Skeletal muscle satellite cell (primary cell): ENCODE data around the gene SPARC.
"Not testable (repeated sequence)": the region's sequence is repeated elsewhere in the genome, so short reads cannot be mapped to it uniquely, and the experiment has no call there.

Experiments used
- H3K27me3 ChIP-seq: 2 replicates; pipeline ENCODE4 v1.7.0; 2013; ENCODE audit warnings: low read length; ENCODE audit not compliant: control insufficient read depth, insufficient read depth
- H3K36me3 ChIP-seq: 2 replicates; pipeline ENCODE4 v1.7.0; 2013; ENCODE audit warnings: mild to moderate bottlenecking, control low read depth, low read length; ENCODE audit not compliant: insufficient read depth
- H3K4me1 ChIP-seq: 2 replicates; pipeline ENCODE4 v1.7.0; 2013; ENCODE audit warnings: low read length; ENCODE audit not compliant: control insufficient read depth, insufficient read depth
- H3K4me2 ChIP-seq: 2 replicates; pipeline ENCODE4 v1.7.0; 2013; ENCODE audit warnings: mild to moderate bottlenecking, low read length
- H3K4me3 ChIP-seq: 2 replicates; pipeline ENCODE4 v1.7.0; 2013; ENCODE audit warnings: low read length
- H3K9ac ChIP-seq: 2 replicates; pipeline ENCODE4 v1.7.0; 2013; ENCODE audit warnings: mild to moderate bottlenecking, low read depth, low read length, moderate library complexity
- H3K9me3 ChIP-seq: replicated peaks from 2 replicates; pipeline ENCODE4 v1.7.0; 2013; ENCODE audit warnings: mild to moderate bottlenecking, control low read depth, low read length

SPARC gene

DNA sequence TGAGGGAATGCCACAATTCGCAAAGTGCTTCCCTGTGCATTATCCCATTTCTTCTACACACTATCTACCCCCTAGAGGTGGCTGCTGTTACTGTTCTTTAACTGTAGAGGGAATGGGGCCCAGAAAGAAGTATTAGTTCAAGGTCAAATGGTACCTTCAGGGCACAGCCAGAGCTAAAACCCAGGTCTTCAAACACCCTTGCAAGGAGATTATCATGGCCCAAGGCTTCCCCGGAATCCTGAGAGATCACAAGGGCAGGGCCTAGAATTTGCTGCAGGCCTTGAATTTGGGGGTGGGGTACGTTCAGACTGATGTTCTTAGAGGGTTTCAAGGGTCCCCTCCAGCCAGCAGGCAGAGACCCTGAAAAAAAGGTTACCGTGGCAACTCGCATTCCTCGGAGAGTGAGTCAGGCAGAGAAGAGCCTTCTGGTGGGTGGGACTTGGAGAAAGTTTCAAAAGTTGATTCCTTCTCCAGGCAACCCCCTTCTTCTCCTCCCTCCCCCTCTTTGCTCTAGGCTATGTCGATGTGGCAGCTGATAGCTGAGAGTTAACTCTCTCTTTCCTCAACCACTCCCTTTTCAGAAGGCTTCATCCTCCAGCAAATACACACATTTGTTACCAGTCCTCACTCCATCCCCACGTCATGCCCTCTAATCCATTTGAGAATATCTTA is 1.9 kb downstream of the SPARC start:
- H3K9ac ChIP-seq: peak overlapping the region; percentile 97
- peaks cover 52% of the 10 kb centered on the region for H3K36me3 ChIP-seq
- no peaks in the 10 kb centered on the region for H3K27me3 ChIP-seq
- peak overlapping the region; percentile 88 for H3K4me3 ChIP-seq
- peak overlapping the region; percentile 91 for H3K4me2 ChIP-seq
- H3K9me3 ChIP-seq: no peaks in the 10 kb centered on the region
- H3K4me1 ChIP-seq: peaks cover 53% of the 10 kb centered on the region

DNA sequence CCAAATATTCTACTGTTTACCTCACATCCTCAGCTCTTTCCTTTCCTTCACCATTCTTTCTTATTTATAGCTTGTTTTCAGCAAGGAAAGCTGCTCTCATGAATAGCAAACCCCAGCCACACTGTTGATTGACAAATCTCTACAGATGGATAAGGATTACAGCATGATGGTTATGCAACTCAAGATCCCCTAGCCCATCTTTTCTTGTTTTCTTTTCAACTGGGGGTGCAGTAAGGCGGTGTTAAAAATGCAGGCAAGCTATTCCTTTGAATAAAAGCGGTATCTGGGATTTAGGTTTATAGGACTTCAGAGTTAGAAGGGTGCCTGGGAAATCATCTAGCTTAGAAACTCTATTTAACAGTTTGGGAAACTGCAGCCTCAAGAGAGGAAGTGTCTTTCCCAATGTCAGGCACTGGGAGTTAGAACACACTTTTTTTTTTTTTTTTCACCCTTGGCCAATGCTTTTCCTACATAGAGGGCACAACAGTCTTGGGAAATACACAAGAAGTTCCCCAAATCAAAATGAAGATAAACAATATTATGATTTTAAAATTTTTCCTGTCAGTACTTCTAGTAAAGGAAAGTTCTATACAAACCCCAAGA is 2.6 kb downstream of the SPARC start:
- Histone ChIP-seq H3K9me3 (no peaks in the 10 kb centered on the region), H3K36me3 (peaks cover 59% of the 10 kb centered on the region), H3K4me1 (peaks cover 60% of the 10 kb centered on the region), H3K4me2 (peak overlapping the region; percentile 91), H3K9ac (peak overlapping the region; percentile 97), H3K27me3 (no peaks in the 10 kb centered on the region), H3K4me3 (peak overlapping the region; percentile 88)

DNA sequence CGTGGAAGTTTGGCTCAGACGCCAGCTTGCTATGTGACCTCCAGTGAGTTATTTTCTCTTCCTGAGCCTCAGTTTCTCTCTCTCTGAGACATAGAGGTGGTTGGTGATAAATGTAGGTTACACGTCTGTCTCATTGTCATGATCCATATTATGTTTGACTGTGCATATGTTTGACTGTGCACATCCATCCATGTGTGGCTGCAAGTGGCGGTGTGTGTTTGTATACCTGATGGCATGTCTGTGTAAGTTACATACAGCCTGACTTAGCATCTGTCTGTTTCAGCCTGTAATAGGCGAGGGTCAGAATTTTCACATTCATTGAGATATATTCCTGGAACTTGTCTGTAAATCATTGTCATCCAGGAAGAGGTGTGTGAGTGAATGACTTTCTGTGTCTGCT is 3.3 kb downstream of the SPARC start:
- H3K4me3 ChIP-seq: peak overlapping the region; percentile 88
- peaks cover 65% of the 10 kb centered on the region for H3K36me3 ChIP-seq
- peaks cover 67% of the 10 kb centered on the region for H3K4me1 ChIP-seq
- peak overlapping the region; percentile 91 for H3K4me2 ChIP-seq
- peak overlapping the region; percentile 97 for H3K9ac ChIP-seq
- no peaks in the 10 kb centered on the region for H3K9me3 ChIP-seq
- no peaks in the 10 kb centered on the region for H3K27me3 ChIP-seq

DNA sequence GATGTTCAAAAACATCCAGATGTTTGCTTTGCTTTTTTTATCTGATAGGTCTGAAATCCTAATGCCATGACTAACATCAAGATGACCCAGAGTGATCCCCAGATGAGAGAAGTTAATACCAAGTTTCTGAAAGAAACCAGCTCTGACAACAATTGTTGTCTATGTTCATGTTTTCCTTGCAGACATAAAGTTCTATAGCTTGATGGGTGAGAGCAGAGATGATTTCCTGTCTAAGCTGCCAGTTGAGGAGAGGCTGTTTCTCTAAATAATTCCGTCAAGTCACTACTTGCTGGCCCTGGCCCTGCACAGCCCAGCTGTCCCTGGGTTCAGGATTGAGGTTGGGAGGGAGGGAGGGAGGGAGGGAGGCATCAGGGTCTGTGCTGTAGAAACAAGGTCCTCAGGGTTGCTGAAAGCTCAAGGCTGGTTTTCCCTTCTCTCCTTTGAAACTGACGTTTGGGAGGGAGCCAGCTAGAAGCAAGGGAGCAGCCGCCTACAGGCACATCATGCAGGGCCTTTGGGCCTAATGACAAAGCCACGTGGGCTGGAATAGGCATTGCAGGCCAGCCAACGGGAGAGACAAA is 3.9 kb downstream of the SPARC start:
- Histone ChIP-seq H3K9me3 (no peaks in the 10 kb centered on the region), H3K9ac (peak overlapping the region; percentile 97)

DNA sequence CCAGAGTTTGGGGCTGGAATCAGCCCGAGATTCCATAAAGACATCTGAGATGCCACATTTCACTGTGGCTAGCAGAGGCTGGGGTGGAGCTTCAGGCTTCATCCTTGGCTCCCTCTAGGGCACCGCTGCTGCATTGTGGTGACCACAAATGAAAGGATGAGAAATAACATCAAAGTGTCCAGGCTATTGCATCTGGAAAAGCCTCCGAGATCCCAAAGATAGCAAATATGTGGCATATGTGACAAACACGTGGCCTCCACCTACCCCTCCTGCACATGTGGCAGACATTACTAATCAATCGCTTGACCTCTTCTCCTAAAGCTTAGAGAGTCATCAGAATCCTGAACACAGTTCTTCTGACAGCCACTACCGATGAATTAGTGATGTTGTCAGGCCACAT is 4.5 kb downstream of the SPARC start:
- peak overlapping the region; percentile 35 for H3K9ac ChIP-seq
- H3K9me3 ChIP-seq: no peaks in the 10 kb centered on the region
- H3K4me3 ChIP-seq: peak overlapping the region; percentile 88
- peaks cover 71% of the 10 kb centered on the region for H3K4me1 ChIP-seq
- peak overlapping the region; percentile 91 for H3K4me2 ChIP-seq
- no peaks in the 10 kb centered on the region for H3K27me3 ChIP-seq
- H3K36me3 ChIP-seq: peaks cover 77% of the 10 kb centered on the region

More for the DNA sequence above, 3.9 kb downstream of the SPARC start:
- H3K4me2 ChIP-seq: peak overlapping the region; percentile 91
- H3K27me3 ChIP-seq: no peaks in the 10 kb centered on the region
- H3K4me1 ChIP-seq: peaks cover 71% of the 10 kb centered on the region
- peaks cover 71% of the 10 kb centered on the region for H3K36me3 ChIP-seq
- H3K4me3 ChIP-seq: peak overlapping the region; percentile 88

DNA sequence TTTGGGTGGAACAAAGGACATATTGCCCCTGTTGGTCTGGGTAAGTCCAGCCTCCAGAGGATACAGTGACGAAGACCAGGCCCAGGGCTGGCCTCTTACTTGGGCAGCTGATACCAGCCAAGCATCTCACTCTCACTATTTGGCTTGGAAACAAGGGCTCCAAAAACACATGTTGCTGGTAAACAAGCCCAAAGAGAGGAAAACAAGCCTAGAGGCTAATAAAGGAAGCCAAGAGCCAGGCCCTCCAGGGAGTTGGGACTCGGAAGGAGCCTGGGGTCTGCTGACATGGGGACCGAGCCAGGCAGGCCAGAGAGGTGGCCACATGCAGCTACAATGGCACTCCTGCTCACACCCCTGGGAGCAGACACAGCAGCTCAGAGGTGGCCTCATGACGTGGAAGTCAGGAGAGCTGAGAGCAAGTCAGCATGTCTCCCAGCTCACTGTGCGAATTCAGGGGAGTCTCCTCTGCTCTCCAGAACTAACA is 5.7 kb downstream of the SPARC start:
- Histone ChIP-seq H3K4me2 (peak overlapping the region; percentile 91), H3K4me1 (peaks cover 79% of the 10 kb centered on the region), H3K27me3 (no peaks in the 10 kb centered on the region), H3K4me3 (peak overlapping the region; percentile 46), H3K9me3 (no peaks in the 10 kb centered on the region), H3K9ac (peak overlapping the region; percentile 45), H3K36me3 (peaks cover 85% of the 10 kb centered on the region)

DNA sequence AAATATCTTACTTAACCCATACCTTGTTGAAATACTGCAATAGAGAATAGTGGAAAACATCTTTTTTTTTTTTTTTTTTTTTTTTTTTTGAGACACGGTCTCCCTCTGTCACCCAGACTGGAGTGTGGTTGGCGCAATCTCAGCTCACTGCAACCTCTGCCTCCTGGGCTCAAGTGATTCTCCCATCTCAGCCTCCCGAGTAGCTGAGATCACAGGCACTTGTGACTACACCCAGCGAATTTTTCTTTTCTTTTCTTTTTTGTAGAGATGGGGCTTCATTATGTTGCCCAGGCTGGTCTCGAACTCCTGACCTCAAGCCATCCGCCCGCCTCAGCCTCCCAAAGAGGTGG is 6.6 kb downstream of the SPARC start:
- peak overlapping the region; percentile 91 for H3K4me2 ChIP-seq
- H3K27me3 ChIP-seq, H3K9ac ChIP-seq, H3K9me3 ChIP-seq, H3K4me3 ChIP-seq: not testable (repeated sequence)
- peaks cover 86% of the 10 kb centered on the region for H3K36me3 ChIP-seq
- peaks cover 88% of the 10 kb centered on the region for H3K4me1 ChIP-seq

DNA sequence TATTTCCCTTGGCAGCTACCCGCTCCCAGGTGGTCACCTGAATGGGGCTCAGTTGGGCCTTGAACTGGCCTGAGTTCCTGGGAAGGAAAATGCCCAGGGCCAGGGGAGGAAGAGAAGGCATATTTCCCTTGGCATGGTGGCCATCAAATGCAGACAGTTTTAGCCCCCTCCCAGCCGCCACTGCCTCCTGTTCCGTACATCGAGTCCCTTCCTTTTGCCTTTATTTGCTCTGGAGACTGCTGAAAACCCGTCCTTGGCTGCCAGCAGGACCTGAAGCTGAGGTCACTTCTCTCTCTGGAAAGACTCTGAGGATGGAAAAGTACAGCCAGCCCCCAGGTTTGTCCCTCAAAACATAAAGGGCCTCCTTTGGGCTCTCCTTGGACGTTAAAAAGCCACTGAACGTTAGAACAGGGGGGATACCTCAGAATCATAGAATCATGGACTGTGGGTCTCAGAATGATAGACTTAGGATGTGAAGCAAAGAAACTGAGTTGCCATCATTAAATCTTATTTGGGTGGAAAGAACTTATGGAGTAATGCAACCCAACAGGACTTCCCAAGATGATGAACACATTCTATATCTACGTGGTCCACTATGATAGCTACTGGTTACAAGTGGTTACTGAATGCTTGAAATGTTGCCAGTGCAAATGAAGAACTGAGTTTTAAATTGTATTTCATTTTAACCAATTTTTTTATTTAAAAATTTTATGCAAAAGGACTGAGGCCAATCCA is 7.1 kb downstream of the SPARC start:
- no peaks in the 10 kb centered on the region for H3K27me3 ChIP-seq
- peaks cover 89% of the 10 kb centered on the region for H3K36me3 ChIP-seq
- peak overlapping the region; percentile 34 for H3K4me3 ChIP-seq
- H3K4me1 ChIP-seq: peaks cover 93% of the 10 kb centered on the region
- H3K9me3 ChIP-seq: no peaks in the 10 kb centered on the region
- H3K9ac ChIP-seq: peak overlapping the region; percentile 78
- H3K4me2 ChIP-seq: peak overlapping the region; percentile 58

DNA sequence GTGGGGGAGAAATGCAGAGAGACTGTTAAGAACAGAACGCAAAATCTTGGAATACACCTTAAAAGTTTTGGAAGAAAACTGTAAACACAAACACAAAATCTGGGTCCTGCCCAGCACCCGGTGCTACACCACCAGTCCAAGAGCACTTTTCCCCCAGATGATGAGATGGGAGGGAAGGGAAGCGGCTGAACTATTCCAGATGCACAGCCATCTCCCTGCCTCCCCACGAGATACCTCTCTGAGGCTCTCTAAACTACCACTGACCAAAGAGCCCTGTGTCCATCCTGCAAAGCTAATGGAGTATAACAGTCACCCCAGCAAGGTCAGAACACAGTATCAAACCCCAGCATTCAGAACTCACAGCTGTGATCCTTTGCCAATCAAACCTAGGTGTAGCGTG is 8.0 kb downstream of the SPARC start:
- Histone ChIP-seq H3K4me1 (peaks cover 95% of the 10 kb centered on the region), H3K4me3 (peak overlapping the region; percentile 34), H3K27me3 (no peaks in the 10 kb centered on the region), H3K36me3 (peaks cover 89% of the 10 kb centered on the region), H3K9me3 (no peaks in the 10 kb centered on the region), H3K9ac (peak overlapping the region; percentile 78), H3K4me2 (peak overlapping the region; percentile 58)

DNA sequence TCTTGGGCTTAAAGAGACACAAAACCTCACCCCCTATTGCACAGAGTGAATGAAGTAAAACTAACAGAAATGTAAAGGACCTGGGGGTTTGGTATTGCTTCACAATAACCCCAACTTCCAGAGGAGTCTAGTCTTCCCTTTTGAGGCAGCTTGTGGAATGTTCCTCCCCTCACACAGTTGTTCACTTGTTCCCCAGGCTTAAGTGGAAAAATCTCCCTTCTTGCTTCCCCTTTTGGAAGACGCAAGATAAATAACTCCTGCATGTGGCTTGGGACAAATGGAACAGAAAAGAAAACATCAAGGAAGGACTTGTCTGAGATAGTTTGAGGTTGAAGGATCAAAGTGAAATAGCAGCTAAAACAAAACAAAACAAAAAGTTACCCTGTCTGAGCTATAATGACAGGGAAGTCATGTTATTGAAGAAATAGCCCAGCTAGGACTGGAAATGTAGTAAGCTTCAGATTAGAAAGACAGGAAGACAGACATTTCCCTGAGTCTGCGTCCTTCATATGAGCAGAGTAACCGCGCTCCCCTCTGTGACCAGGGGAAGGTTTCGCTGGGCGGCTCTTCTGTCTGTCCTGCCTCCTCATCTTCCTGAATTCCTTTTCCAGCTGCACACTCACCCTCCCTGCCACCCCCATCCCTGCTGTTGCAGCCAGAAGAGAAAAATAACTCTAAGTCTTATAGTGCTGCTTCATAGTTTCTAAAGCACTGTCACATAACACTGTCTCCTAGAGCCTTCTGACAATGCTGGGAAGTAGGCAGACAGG is 8.8 kb downstream of the SPARC start:
- H3K27me3 ChIP-seq: no peaks in the 10 kb centered on the region
- H3K4me2 ChIP-seq: peak overlapping the region; percentile 58
- H3K4me1 ChIP-seq: peaks cover 95% of the 10 kb centered on the region
- peak overlapping the region; percentile 34 for H3K4me3 ChIP-seq
- H3K36me3 ChIP-seq: peaks cover 89% of the 10 kb centered on the region
- H3K9me3 ChIP-seq: no peaks in the 10 kb centered on the region
- peak overlapping the region; percentile 78 for H3K9ac ChIP-seq

DNA sequence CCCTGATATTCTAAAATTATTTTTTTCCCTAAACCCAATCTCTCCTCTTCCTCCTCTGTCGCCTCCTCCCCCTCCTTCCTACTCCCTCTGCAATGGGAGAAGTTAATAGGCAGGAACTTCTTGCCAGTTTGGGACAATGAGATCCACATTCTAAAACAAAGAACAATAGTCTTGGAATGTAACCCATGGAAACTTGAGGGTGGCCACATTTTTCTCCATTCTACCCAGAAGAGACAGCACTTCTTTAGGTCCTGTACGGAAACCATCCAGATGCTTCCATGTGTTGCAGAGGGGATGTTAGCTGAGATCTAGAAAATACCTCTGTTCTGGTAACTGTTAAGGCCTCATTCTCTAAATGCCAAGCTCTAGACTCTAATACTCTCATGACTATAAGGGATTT is 10.0 kb downstream of the SPARC start:
- H3K4me3 ChIP-seq: peak overlapping the region; percentile 42
- H3K27me3 ChIP-seq: no peaks in the 10 kb centered on the region
- H3K9ac ChIP-seq: peak overlapping the region; percentile 78
- H3K36me3 ChIP-seq: peaks cover 90% of the 10 kb centered on the region
- H3K9me3 ChIP-seq: no peaks in the 10 kb centered on the region
- peak overlapping the region; percentile 58 for H3K4me2 ChIP-seq
- peaks cover 95% of the 10 kb centered on the region for H3K4me1 ChIP-seq
